Astrocyte (in vitro differentiated cells and primary cell): ENCODE results near the gene RPS6KA2. TPM values are rescaled to one million over a fixed set of nuclear protein-coding genes. Genes with fewer than 3 reads are reported as not detected.

ENCODE experiments used
- DNase-seq: peaks from one replicate; pipeline ENCODE4 v3.0.0-alpha.2; 2010; ENCODE audit warnings: low read depth
- FAIRE-seq: peaks from 2 replicates; lab custom pipeline; 2011; peaks lifted over from hg19 to GRCh38; lab: Jason Lieb, UNC
- H2AFZ ChIP-seq: 2 replicates; pipeline ENCODE4 v1.6.0; 2012; ENCODE audit warnings: low read depth, low read length, inconsistent platforms
- H3K27ac ChIP-seq: 2 replicates; pipeline ENCODE4 v1.5.1; 2011; ENCODE audit warnings: low read depth, low read length, inconsistent platforms
- H3K27me3 ChIP-seq: 2 replicates; pipeline ENCODE4 v1.6.0; 2011; ENCODE audit warnings: low read length, inconsistent platforms; ENCODE audit not compliant: insufficient read depth
- H3K36me3 ChIP-seq: 2 replicates; pipeline ENCODE4 v1.5.1; 2011; ENCODE audit warnings: low read length, inconsistent platforms; ENCODE audit not compliant: insufficient read depth
- H3K4me1 ChIP-seq: 2 replicates; pipeline ENCODE4 v1.5.1; 2011; ENCODE audit warnings: low read length, inconsistent platforms; ENCODE audit not compliant: insufficient read depth
- H3K4me2 ChIP-seq: 2 replicates; pipeline ENCODE4 v1.6.0; 2012; ENCODE audit warnings: low read length, inconsistent platforms
- H3K4me3 ChIP-seq: 2 replicates; pipeline ENCODE4 v1.5.1; 2011; ENCODE audit warnings: low read depth, mild to moderate bottlenecking, low read length, inconsistent platforms; ENCODE audit not compliant: insufficient read depth
- H3K79me2 ChIP-seq: 2 replicates; pipeline ENCODE4 v1.6.0; 2012; ENCODE audit warnings: mild to moderate bottlenecking, low read length, inconsistent platforms; ENCODE audit not compliant: insufficient read depth
- H3K9ac ChIP-seq: 2 replicates; pipeline ENCODE4 v1.6.0; 2012; ENCODE audit warnings: mild to moderate bottlenecking, low read length, inconsistent platforms
- H3K9me3 ChIP-seq: 2 replicates; pipeline ENCODE4 v1.5.1; 2012; ENCODE audit warnings: low read depth, mild to moderate bottlenecking, low read length, inconsistent platforms; ENCODE audit not compliant: insufficient read depth
- H4K20me1 ChIP-seq: 2 replicates; pipeline ENCODE4 v1.6.0; 2012; ENCODE audit warnings: low read length, inconsistent platforms; ENCODE audit not compliant: insufficient read depth
- H3K27ac Mint-ChIP-seq: one replicate; pipeline ENCODE4 v1.8.0; 2021; ENCODE audit warnings: mild to moderate bottlenecking, mixed read lengths; ENCODE audit not compliant: unreplicated experiment
- H3K27me3 Mint-ChIP-seq: one replicate; pipeline ENCODE4 v1.8.0; 2021; ENCODE audit warnings: low read depth, mixed read lengths; ENCODE audit not compliant: unreplicated experiment
- H3K36me3 Mint-ChIP-seq: one replicate; pipeline ENCODE4 v1.8.0; 2021; ENCODE audit warnings: low read depth, mixed read lengths; ENCODE audit not compliant: unreplicated experiment
- H3K4me1 Mint-ChIP-seq: one replicate; pipeline ENCODE4 v1.8.0; 2021; ENCODE audit warnings: low read depth, mixed read lengths; ENCODE audit not compliant: unreplicated experiment
- H3K4me3 Mint-ChIP-seq: one replicate; pipeline ENCODE4 v1.8.0; 2021; ENCODE audit warnings: mild to moderate bottlenecking, moderate library complexity, mixed read lengths; ENCODE audit not compliant: unreplicated experiment
- H3K9me3 Mint-ChIP-seq: one replicate; pipeline ENCODE4 v1.8.0; 2021; ENCODE audit warnings: mild to moderate bottlenecking, mixed read lengths; ENCODE audit not compliant: unreplicated experiment
- EZH2 ChIP-seq: IDR thresholded peaks from 2 replicates; pipeline ENCODE4 v1.6.1; 2012; ENCODE audit warnings: mild to moderate bottlenecking, low read length, inconsistent platforms; ENCODE audit not compliant: insufficient read depth
- total RNA-seq: library from RNA; stranded (reverse); gene quantifications from 2 replicates; pipeline ENCODE4 v1.2.1, GENCODE V29; 2021
- TF ChIP-seq, protein P1 (sequence below): IDR thresholded peaks from 2 replicates; pipeline ENCODE4 v1.5.1; 2011; ENCODE audit warnings: low read depth, mild to moderate bottlenecking, inconsistent platforms, low read length, moderate library complexity; ENCODE audit not compliant: insufficient read depth

Gene RPS6KA2
- total RNA-seq, 1 donor from 2014 or later = 33.5 TPM

DNA sequence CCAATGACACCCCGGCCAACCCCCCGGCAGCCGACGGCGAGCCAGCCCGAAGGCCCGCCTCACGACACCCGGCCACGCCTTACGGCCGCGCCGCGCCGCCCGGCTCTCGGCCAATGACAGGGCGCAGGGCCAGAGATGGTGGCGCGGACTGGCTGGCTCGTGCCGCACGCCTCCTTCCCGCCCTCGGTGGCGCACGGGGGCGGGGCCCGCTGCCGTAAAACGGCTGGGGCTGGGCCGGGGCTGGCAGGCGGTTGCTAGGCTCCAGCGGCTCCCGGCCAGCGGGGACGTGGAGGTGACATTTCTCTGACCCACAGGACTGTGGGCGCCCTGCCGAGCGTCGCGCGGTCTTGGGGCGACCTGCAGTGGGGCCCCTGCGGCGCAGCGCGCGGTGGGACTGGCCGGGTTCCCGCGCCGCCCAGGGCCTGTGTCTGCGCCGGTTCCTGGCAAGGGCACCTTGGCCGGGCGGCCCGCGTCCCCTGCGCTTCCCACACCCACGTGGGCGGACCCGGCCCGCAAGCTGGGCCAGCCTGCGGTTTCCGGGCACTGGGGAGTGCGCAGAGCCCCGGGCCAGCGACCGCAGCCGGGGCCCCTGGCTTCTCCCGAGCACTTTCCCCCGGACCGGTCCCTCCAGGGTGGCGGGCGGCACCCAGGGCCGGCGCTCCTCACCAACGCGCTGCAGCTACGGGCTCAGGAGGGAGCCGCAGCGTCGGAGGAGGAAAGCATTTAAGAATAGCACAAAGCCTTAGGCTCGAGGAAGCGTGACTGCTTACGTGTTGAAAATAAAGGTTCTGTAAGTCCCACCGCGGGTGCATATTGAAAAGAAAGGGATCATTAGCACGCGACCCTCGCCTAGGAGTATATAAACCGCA is 243.9 kb downstream of the RPS6KA2 start, which contains the start of gene MPC1:
MPC1 (minus strand) TSS at position 8 of the 869 bp plus-strand sequence. CDS start 64 bp downstream, outside the sequence.
- Histone ChIP-seq H3K79me2 (peaks cover 6% of the 10 kb centered on the region), H3K27me3 (no peaks in the 10 kb centered on the region), H4K20me1 (no peaks in the 10 kb centered on the region), H3K9me3 (no peaks in the 10 kb centered on the region), H3K4me1 (no peaks in the 10 kb centered on the region), H3K4me3 (peak within 1 kb of the TSS; percentile 97), H3K4me2 (peak within 1 kb of the TSS; percentile 100), H3K9ac (peak within 1 kb of the TSS; percentile 87), H3K27ac (peak within 1 kb of the TSS; percentile 86), H2AFZ (peak within 1 kb of the TSS; percentile 94), H3K36me3 (no peaks in the 10 kb centered on the region)
- FAIRE-seq = no peak
- H3K27me3 Mint-ChIP-seq = peaks cover 5% of the 10 kb centered on the region
- peak within 1 kb of the TSS; percentile 93 for H3K4me3 Mint-ChIP-seq
- peaks cover 1% of the 10 kb centered on the region for H3K36me3 Mint-ChIP-seq
- H3K9me3 Mint-ChIP-seq = no peaks in the 10 kb centered on the region
- peaks cover 1% of the 10 kb centered on the region for H3K4me1 Mint-ChIP-seq
- H3K27ac Mint-ChIP-seq = peak within 1 kb of the TSS; percentile 86
- DNase-seq = peak; percentile 91
- no peak for TF ChIP-seq EZH2
- TF ChIP-seq, protein P1, sequence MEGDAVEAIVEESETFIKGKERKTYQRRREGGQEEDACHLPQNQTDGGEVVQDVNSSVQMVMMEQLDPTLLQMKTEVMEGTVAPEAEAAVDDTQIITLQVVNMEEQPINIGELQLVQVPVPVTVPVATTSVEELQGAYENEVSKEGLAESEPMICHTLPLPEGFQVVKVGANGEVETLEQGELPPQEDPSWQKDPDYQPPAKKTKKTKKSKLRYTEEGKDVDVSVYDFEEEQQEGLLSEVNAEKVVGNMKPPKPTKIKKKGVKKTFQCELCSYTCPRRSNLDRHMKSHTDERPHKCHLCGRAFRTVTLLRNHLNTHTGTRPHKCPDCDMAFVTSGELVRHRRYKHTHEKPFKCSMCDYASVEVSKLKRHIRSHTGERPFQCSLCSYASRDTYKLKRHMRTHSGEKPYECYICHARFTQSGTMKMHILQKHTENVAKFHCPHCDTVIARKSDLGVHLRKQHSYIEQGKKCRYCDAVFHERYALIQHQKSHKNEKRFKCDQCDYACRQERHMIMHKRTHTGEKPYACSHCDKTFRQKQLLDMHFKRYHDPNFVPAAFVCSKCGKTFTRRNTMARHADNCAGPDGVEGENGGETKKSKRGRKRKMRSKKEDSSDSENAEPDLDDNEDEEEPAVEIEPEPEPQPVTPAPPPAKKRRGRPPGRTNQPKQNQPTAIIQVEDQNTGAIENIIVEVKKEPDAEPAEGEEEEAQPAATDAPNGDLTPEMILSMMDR = no peak

DNA sequence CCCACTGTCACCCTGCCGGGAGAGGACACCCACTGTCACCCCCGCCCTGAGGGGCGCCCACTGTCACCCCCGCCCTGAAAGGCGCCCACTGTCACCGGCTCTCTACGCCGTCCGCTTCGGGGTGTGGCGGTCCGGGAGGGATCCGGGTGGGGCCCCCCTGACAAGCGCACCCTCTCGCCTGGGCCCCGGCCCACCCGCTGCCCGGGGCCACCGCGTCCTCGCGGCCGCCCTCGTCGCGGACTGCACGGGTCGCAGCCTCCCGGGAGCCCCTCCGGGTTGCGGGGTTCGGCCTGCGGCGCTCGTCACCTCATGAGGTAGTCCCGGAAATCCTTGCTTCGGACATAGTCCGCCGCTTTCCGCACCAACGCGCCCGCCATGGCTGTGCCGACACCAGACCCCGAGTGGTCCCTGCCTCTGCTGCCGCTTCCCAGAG is 244.5 kb downstream of the RPS6KA2 start:
- H3K4me3 Mint-ChIP-seq = peak overlapping the region; percentile 93
- TF ChIP-seq EZH2 = no peak
- TF ChIP-seq, protein P1 = no peak
- H3K4me1 ChIP-seq = no peaks in the 10 kb centered on the region
- no peaks in the 10 kb centered on the region for H4K20me1 ChIP-seq
- FAIRE-seq (no peak), DNase-seq (no peak)
- H3K4me1 Mint-ChIP-seq = peaks cover 1% of the 10 kb centered on the region
- H3K4me3 ChIP-seq = peak overlapping the region; percentile 97
- no peaks in the 10 kb centered on the region for H3K27me3 ChIP-seq
- H3K36me3 Mint-ChIP-seq = peaks cover 1% of the 10 kb centered on the region
- peak overlapping the region; percentile 94 for H2AFZ ChIP-seq
- H3K4me2 ChIP-seq = peak overlapping the region; percentile 100
- H3K9me3 ChIP-seq = no peaks in the 10 kb centered on the region
- no peaks in the 10 kb centered on the region for H3K36me3 ChIP-seq
- H3K27me3 Mint-ChIP-seq = no peaks in the 10 kb centered on the region
- peak overlapping the region; percentile 3 for H3K27ac ChIP-seq
- no peaks in the 10 kb centered on the region for H3K9me3 Mint-ChIP-seq
- H3K27ac Mint-ChIP-seq = no peak overlapping the region
- H3K9ac ChIP-seq = peak overlapping the region; percentile 87
- peaks cover 6% of the 10 kb centered on the region for H3K79me2 ChIP-seq
